Sigmoid colon (tissue), 7 donors: ENCODE measurements around the gene ODAD3. TPM values are rescaled to one million over a fixed set of nuclear protein-coding genes. Genes with fewer than 3 reads are reported as not detected.
"Not testable (repeated sequence)": the region's sequence is repeated elsewhere in the genome, so short reads cannot be mapped to it uniquely, and the experiment has no call there.

Source experiments
- DNase-seq: peaks from one replicate; pipeline ENCODE4 v3.0.0-alpha.2; 2019
- H3K27ac ChIP-seq, 4 donors: fragments of 200-600 bp; sonication (generic); one replicate each; pipeline ENCODE4 v1.5.1; 2016 to 2019; ENCODE audit warnings: mild to moderate bottlenecking in 1 of 4
- H3K27me3 ChIP-seq, 3 donors: fragments of 200-600 bp; sonication (generic); one replicate each; pipeline ENCODE4 v1.5.1; 2019; ENCODE audit warnings: mild to moderate bottlenecking in 1 of 3
- H3K36me3 ChIP-seq, 4 donors: fragments of 200-600 bp; sonication (generic); one replicate each; pipeline ENCODE4 v1.5.1; 2016 to 2019
- H3K4me1 ChIP-seq, 4 donors: fragments of 200-600 bp; sonication (generic); one replicate each; pipeline ENCODE4 v1.5.1; 2017 to 2019
- H3K4me3 ChIP-seq, 4 donors: fragments of 200-600 bp; sonication (generic); one replicate each; pipeline ENCODE4 v1.5.1; 2017 to 2019; ENCODE audit warnings: mild to moderate bottlenecking in 2 of 4, moderate library complexity in 1 of 4
- H3K9me3 ChIP-seq, 4 donors: fragments of 200-600 bp in 3 of 4; sonication (generic) in 3 of 4; one replicate each; pipeline versions ENCODE4 v1.5.1 to v1.6.1; 2013 to 2019
- CTCF ChIP-seq, 4 experiments: fragments of 450-650 bp in 3 of 4; fragments of 200-600 bp in 1 of 4; IDR thresholded peaks; one replicate each; pipeline ENCODE4 v1.5.1; 2016 to 2019; ENCODE audit warnings: antibody characterized with exemption in 4 of 4, mild to moderate bottlenecking in 3 of 4, moderate library complexity in 2 of 4
- EP300 ChIP-seq, 4 donors: sonication (generic); formaldehyde crosslinking; IDR thresholded peaks; one replicate each; pipeline ENCODE4 v1.6.1; 2017; ENCODE audit warnings: antibody characterized with exemption in 4 of 4
- POLR2A ChIP-seq, 2 donors: fragments of 450-650 bp; IDR thresholded peaks; one replicate each; pipeline ENCODE4 v1.6.1; 2016; ENCODE audit warnings: antibody characterized with exemption in 2 of 2, mild to moderate bottlenecking in 2 of 2, moderate library complexity in 2 of 2
- POLR2AphosphoS5 ChIP-seq, 4 donors: sonication (generic); formaldehyde crosslinking; IDR thresholded peaks; one replicate each; pipeline ENCODE4 v1.6.1; 2017; ENCODE audit warnings: antibody characterized with exemption in 4 of 4
- WGBS, 2 donors: extraction: QIAGEN DNeasy Blood & Tissue Kit; methylation state at CpG; one replicate each; pipeline ENCODE4 v1.1.7; 2013; 5-methylcytosine and 5-hydroxymethylcytosine counted together
- intact Hi-C: fragments of 100-400 bp; cut with DNase I; formaldehyde crosslinking; loops from one replicate; pipeline ENCODE4 v1.15.1; 2023
- polyA plus RNA-seq, 3 donors: library from polyadenylated mRNA; stranded (reverse); fragments of 200-250 nt; gene quantifications; one replicate each; pipeline ENCODE4 v1.2.3, GENCODE V29; 2013
- total RNA-seq, 4 donors: library from RNA; depleted of rRNA; stranded (reverse); fragments of >200 nt; gene quantifications; one replicate each; pipeline ENCODE4 v1.1.0, GENCODE V29; 2016
- donor health status: healthy with polysubstance abuse.
- donor health status: Bipolar disorder and iron deficiency.
- donor health status: healthy.

Gene ODAD3
- total and polyA plus RNA-seq, 7 donors: 0.29 to 1.4 TPM; not detected in 5

GRCh38 chr19:11458236-11458900, 23.4 kb upstream of the ODAD3 start:
- H3K36me3 ChIP-seq: no peaks in the 10 kb centered on the region
- TF ChIP-seq EP300 (IDR thresholded peaks at IDR 0.05): no peak
- no peak for TF ChIP-seq POLR2A (IDR thresholded peaks at IDR 0.05)
- no peak for TF ChIP-seq CTCF (IDR thresholded peaks at IDR 0.05)
- TF ChIP-seq POLR2AphosphoS5 (IDR thresholded peaks at IDR 0.05): no peak
- no peak overlapping the region for H3K27ac ChIP-seq
- H3K27me3 ChIP-seq: peaks cover 0 to 4% (median 0%) of the 10 kb centered on the region in 3 donors
- H3K4me3 ChIP-seq: no peak overlapping the region
- no peaks in the 10 kb centered on the region for H3K4me1 ChIP-seq
- 84 to 86% methylated on average over 19 of the region's 19 CpGs for WGBS, 2 donors
- no peak for DNase-seq
- no peaks in the 10 kb centered on the region for H3K9me3 ChIP-seq
- intact Hi-C loops: no loop called here

GRCh38 chr19:11457831-11458230, 22.9 kb upstream of the ODAD3 start:
- Histone ChIP-seq H3K27ac (no peak overlapping the region), H3K9me3 (no peaks in the 10 kb centered on the region), H3K27me3 (peaks cover 0 to 7% (median 0%) of the 10 kb centered on the region in 3 donors), H3K36me3 (no peaks in the 10 kb centered on the region), H3K4me1 (no peaks in the 10 kb centered on the region), H3K4me3 (no peak overlapping the region)
- intact Hi-C loops: no loop called here
- TF ChIP-seq EP300 (IDR thresholded peaks at IDR 0.05) (no peak), POLR2AphosphoS5 (IDR thresholded peaks at IDR 0.05) (no peak), POLR2A (IDR thresholded peaks at IDR 0.05) (no peak), CTCF (IDR thresholded peaks at IDR 0.05) (no peak)
- DNase-seq: no peak
- WGBS, 2 donors: 89 to 91% methylated on average over 20 of the region's 20 CpGs

- intact Hi-C loops: no loop called here
- Histone ChIP-seq H3K4me1 (no peaks in the 10 kb centered on the region), H3K27me3 (peaks cover 0 to 11% (median 0%) of the 10 kb centered on the region in 3 donors), H3K4me3 (no peak overlapping the region), H3K9me3 (no peaks in the 10 kb centered on the region), H3K27ac (no peak overlapping the region), H3K36me3 (no peaks in the 10 kb centered on the region)
- no peak for DNase-seq
- WGBS, 2 donors: 17 to 39% methylated on average over 18 of the region's 18 CpGs
- TF ChIP-seq EP300 (IDR thresholded peaks at IDR 0.05) (no peak), CTCF (IDR thresholded peaks at IDR 0.05) (no peak), POLR2AphosphoS5 (IDR thresholded peaks at IDR 0.05) (no peak), POLR2A (IDR thresholded peaks at IDR 0.05) (no peak)
Measured at GRCh38 chr19:11457115-11457514, 22.2 kb upstream of the ODAD3 start.

- intact Hi-C loops: no loop called here
- no peak for TF ChIP-seq POLR2A (IDR thresholded peaks at IDR 0.05)
- TF ChIP-seq POLR2AphosphoS5 (IDR thresholded peaks at IDR 0.05): no peak
- no peak for TF ChIP-seq EP300 (IDR thresholded peaks at IDR 0.05)
- no peak for TF ChIP-seq CTCF (IDR thresholded peaks at IDR 0.05)
- Histone ChIP-seq H3K27me3 (peaks cover 0 to 14% (median 0%) of the 10 kb centered on the region in 3 donors), H3K27ac (no peak overlapping the region), H3K4me3 (no peak overlapping the region), H3K4me1 (no peaks in the 10 kb centered on the region), H3K9me3 (no peaks in the 10 kb centered on the region), H3K36me3 (no peaks in the 10 kb centered on the region)
- 76 to 91% methylated on average over 7 of the region's 7 CpGs for WGBS, 2 donors
- no peak for DNase-seq
Measured at GRCh38 chr19:11456659-11457058, 21.7 kb upstream of the ODAD3 start.

GRCh38 chr19:11455233-11455554, 20.3 kb upstream of the ODAD3 start:
- peaks cover 0 to 18% (median 0%) of the 10 kb centered on the region in 3 donors for H3K27me3 ChIP-seq
- H3K9me3 ChIP-seq, DNase-seq, H3K36me3 ChIP-seq, intact Hi-C loops, H3K27ac ChIP-seq, H3K4me3 ChIP-seq, H3K4me1 ChIP-seq: not testable (repeated sequence)
- WGBS, 2 donors: 72 to 92% methylated on average over 9 of the region's 9 CpGs
